CD4-positive, alpha-beta T cell (primary cell): Measurements from ENCODE around the gene SLC12A3. TPM values are rescaled to one million over a fixed set of nuclear protein-coding genes. Genes with fewer than 3 reads are reported as not detected.

Experiments used
- ATAC-seq: fragments of 200-7000 bp; cut with Tn5 transposase; one replicate; pipeline ENCODE4 v1.10.0; 2022; ENCODE audit warnings: mild to moderate bottlenecking; ENCODE audit not compliant: poor library complexity
- CTCF ChIA-PET: fragments of 350-600 bp; sonication (Branson Sonifier 250); formaldehyde crosslinking; loops from one replicate; lab custom pipeline; 2021; ENCODE audit warnings: antibody characterized with exemption, inconsistent platforms; lab: Charles Lee
- POLR2A ChIA-PET: fragments of 350-600 bp; sonication (Branson Sonifier 250); formaldehyde crosslinking; loops from one replicate; lab custom pipeline; 2021; ENCODE audit warnings: antibody characterized with exemption, inconsistent platforms; lab: Charles Lee
- DNase-seq, 14 experiments: peaks; one replicate each; pipeline ENCODE4 v3.0.0-alpha.2; 2013 to 2020; ENCODE audit warnings: mixed read lengths in 2 of 14
- H3K27ac ChIP-seq, 2 donors: one replicate each; pipeline versions ENCODE4 v1.5.1 to v1.7.0; 2013; ENCODE audit warnings: low read length in 2 of 2, low read depth in 1 of 2, mild to moderate bottlenecking in 1 of 2
- H3K27me3 ChIP-seq, 2 experiments: 1 replicate in 1 of 2; 2 replicates in 1 of 2; pipeline versions ENCODE4 v1.6.1 to v1.7.0; 2013; ENCODE audit warnings: low read length in 2 of 2, control low read depth in 1 of 2, mild to moderate bottlenecking in 1 of 2, moderate library complexity in 1 of 2; ENCODE audit not compliant: insufficient read depth in 2 of 2, control insufficient read depth in 1 of 2
- H3K36me3 ChIP-seq: one replicate; pipeline ENCODE4 v1.6.1; 2013; ENCODE audit warnings: low read length, control low read depth; ENCODE audit not compliant: insufficient read depth
- H3K4me1 ChIP-seq: one replicate; pipeline ENCODE4 v1.6.1; 2013; ENCODE audit warnings: low read length, control low read depth; ENCODE audit not compliant: insufficient read depth
- H3K4me3 ChIP-seq: one replicate; pipeline ENCODE4 v1.5.1; 2013; ENCODE audit warnings: mild to moderate bottlenecking, low read length, moderate library complexity
- H3K9me3 ChIP-seq, 2 experiments: 1 replicate in 1 of 2; 2 replicates in 1 of 2; pipeline versions ENCODE4 v1.6.1 to v1.7.0; 2013; ENCODE audit warnings: low read length in 2 of 2, mild to moderate bottlenecking in 2 of 2, control low read depth in 1 of 2, moderate library complexity in 1 of 2; ENCODE audit not compliant: control insufficient read depth in 1 of 2, insufficient read depth in 1 of 2
- H3K27ac Mint-ChIP-seq: one replicate; pipeline ENCODE4 v1.8.0; 2020; ENCODE audit warnings: mixed read lengths
- H3K27me3 Mint-ChIP-seq: one replicate; pipeline ENCODE4 v1.8.0; 2021; ENCODE audit warnings: mixed read lengths
- H3K36me3 Mint-ChIP-seq: one replicate; pipeline ENCODE4 v1.8.0; 2021; ENCODE audit warnings: low read depth, mixed read lengths
- H3K4me1 Mint-ChIP-seq: one replicate; pipeline ENCODE4 v1.8.0; 2021; ENCODE audit warnings: low read depth, mixed read lengths
- H3K4me3 Mint-ChIP-seq: one replicate; pipeline ENCODE4 v1.8.0; 2020; ENCODE audit warnings: mild to moderate bottlenecking, mixed read lengths
- H3K9me3 Mint-ChIP-seq: one replicate; pipeline ENCODE4 v1.8.0; 2020; ENCODE audit warnings: mixed read lengths
- intact Hi-C, 2 experiments: fragments of 100-400 bp; cut with DNase I in 1 of 2; cut with micrococcal nuclease in 1 of 2; formaldehyde crosslinking; loops; one replicate each; pipeline versions ENCODE4 v1.15.1 to v1.9.0; 2023 to 2025; cut with DNase I, micrococcal nuclease
- total RNA-seq, 174 experiments: library from RNA in 2 of 174; stranded (reverse) in 2 of 174; gene quantifications; one replicate each; pipeline ENCODE4 v1.2.3 and lab custom pipeline; 2021 to 2026
- TF ChIP-seq, protein P1 (sequence below): fragments of 200-600 bp; IDR thresholded peaks from one replicate; pipeline ENCODE4 v1.8.0; 2022; ENCODE audit warnings: antibody characterized with exemption, mild to moderate bottlenecking

The SLC12A3 gene
- total RNA-seq, 2 experiments from 2014 or later, result not detected

DNA sequence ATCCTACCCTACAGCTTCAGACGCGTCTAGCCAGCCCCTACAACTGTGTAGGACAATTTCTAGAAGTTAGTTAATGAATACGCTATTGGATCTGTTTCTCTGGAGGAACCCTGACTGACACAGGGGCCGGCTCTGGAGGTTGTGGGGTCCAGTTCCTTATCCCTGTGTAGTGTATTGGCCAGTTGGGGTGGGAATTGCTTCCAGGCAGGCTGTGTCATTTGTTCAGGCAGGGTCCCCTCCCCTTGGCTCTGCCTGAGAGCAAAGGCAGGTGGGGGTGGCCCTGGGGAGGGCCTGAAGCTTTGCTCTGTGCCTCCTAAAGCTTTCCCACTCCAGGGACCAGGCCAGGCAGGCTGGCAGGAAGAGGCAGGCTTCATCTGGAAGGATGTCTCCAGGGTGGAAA is 85.0 kb downstream of the SLC12A3 start:
- Histone ChIP-seq H3K27me3 (no peaks in the 10 kb centered on the region), H3K4me3 (no peak overlapping the region), H3K9me3 (no peaks in the 10 kb centered on the region), H3K27ac (no peak overlapping the region), H3K36me3 (peaks cover 15% of the 10 kb centered on the region), H3K4me1 (peaks cover 5% of the 10 kb centered on the region)
- Mint-ChIP-seq H3K9me3 (no peaks in the 10 kb centered on the region), H3K36me3 (peaks cover 6% of the 10 kb centered on the region), H3K27me3 (no peaks in the 10 kb centered on the region), H3K4me3 (no peak overlapping the region), H3K27ac (no peak overlapping the region), H3K4me1 (no peaks in the 10 kb centered on the region)
- TF ChIP-seq, protein P1, sequence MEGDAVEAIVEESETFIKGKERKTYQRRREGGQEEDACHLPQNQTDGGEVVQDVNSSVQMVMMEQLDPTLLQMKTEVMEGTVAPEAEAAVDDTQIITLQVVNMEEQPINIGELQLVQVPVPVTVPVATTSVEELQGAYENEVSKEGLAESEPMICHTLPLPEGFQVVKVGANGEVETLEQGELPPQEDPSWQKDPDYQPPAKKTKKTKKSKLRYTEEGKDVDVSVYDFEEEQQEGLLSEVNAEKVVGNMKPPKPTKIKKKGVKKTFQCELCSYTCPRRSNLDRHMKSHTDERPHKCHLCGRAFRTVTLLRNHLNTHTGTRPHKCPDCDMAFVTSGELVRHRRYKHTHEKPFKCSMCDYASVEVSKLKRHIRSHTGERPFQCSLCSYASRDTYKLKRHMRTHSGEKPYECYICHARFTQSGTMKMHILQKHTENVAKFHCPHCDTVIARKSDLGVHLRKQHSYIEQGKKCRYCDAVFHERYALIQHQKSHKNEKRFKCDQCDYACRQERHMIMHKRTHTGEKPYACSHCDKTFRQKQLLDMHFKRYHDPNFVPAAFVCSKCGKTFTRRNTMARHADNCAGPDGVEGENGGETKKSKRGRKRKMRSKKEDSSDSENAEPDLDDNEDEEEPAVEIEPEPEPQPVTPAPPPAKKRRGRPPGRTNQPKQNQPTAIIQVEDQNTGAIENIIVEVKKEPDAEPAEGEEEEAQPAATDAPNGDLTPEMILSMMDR, result no peak
- intact Hi-C loops, result no loop called here
- ChIA-PET CTCF (no interaction called here), POLR2A (interaction anchor here (0.7 to 1.8 kb wide), 3 partner anchors 9 to 236 kb away, joined by 3 to 7 read pairs (median 4); partner anchors contain the start of genes PSME3IP1 and RSPRY1)
- ATAC-seq (no peak), DNase-seq (no peak)

DNA sequence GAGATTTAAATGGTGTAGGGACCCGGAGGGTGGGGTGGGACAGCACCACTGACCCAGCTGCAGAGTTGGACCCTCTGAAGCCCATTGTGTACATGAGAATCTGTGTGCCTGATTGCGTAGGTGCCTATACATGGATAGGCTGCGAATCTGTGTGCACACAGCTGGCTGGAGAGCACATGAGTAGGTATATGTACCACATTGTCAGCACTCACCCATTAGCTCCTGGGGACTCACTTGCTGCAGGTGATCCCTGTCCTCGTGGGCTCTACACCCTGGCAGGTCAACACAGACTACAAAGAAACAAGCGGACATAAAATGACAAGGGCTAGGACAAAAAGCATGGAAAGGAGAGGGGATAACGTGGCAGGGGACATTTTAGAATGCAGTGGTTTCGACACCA is 85.4 kb downstream of the SLC12A3 start:
- Histone ChIP-seq H3K36me3 (peaks cover 11% of the 10 kb centered on the region), H3K4me1 (peaks cover 5% of the 10 kb centered on the region), H3K27me3 (no peaks in the 10 kb centered on the region), H3K27ac (no peak overlapping the region), H3K4me3 (no peak overlapping the region), H3K9me3 (no peaks in the 10 kb centered on the region)
- TF ChIP-seq, protein P1, result no peak
- ATAC-seq (no peak), DNase-seq (no peak)
- ChIA-PET POLR2A (interaction anchor here (0.7 to 1.8 kb wide), 4 partner anchors 9 to 235 kb away, joined by 3 to 7 read pairs (median 4); partner anchors contain the start of genes PSME3IP1 and RSPRY1), CTCF (no interaction called here)
- H3K27ac Mint-ChIP-seq, result no peak overlapping the region
- H3K4me3 Mint-ChIP-seq, result no peak overlapping the region
- peaks cover 4% of the 10 kb centered on the region for H3K36me3 Mint-ChIP-seq
- no peaks in the 10 kb centered on the region for H3K4me1 Mint-ChIP-seq
- H3K27me3 Mint-ChIP-seq, result no peaks in the 10 kb centered on the region
- no peaks in the 10 kb centered on the region for H3K9me3 Mint-ChIP-seq
- intact Hi-C loops, result no loop called here

DNA sequence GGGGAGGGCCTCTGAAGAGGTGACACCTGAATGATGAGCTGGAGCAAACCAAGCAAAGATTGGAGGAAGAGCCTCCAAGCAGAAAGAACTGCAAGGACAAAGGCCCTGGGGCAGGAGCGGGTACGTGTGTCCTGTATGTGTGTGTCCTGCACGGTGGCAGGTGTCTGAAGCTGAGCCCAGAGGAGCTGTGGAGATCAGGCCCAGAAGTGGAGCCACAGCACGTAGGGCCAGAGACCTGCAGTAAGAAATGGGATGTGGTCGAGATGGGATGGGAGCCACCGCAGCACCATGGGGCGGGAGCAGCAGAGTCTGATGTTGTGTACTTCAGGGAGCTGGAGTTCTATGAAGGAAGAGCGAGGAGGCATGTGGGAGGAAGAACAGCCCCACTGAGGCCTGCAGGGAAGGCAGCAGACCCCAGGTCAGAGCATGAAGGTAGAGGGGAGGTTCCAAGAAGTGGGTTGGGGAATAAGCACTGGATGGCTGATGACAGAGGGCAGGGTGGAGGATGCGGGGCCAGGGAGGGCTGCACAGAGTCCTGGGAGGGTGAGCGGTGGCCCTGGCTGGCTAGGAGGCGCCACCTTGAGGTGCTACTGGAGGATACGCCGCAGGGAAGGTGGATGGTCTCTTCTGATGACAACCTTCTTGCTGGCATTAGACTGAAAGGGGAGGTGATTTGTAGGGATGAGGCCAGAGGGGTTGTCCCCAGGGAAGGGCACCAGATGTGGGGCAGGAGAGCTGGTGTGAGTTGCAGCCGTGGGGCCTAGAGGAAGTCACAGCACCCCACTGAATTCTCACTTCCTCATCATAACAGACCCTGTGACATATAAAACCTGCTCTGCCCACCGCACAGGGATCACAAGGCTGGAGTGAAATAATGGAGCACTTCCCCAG is 86.1 kb downstream of the SLC12A3 start:
- Mint-ChIP-seq H3K27ac (no peak overlapping the region), H3K9me3 (no peaks in the 10 kb centered on the region), H3K4me1 (no peaks in the 10 kb centered on the region), H3K4me3 (no peak overlapping the region), H3K36me3 (peaks cover 4% of the 10 kb centered on the region), H3K27me3 (no peaks in the 10 kb centered on the region)
- ATAC-seq (peak; percentile 85), DNase-seq (peak in 13 of 14 experiments; percentile 18 to 71 (median 42))
- CTCF ChIA-PET, result interaction anchor here (1.0 kb wide), 1 partner anchor 13 kb away, joined by 3 read pairs; no protein-coding TSS in a partner anchor
- H3K4me3 ChIP-seq, result no peak overlapping the region
- intact Hi-C loops, result loop anchor here (1.0 kb wide), 1 partner anchor 84 kb away; no protein-coding TSS in a partner anchor
- peaks cover 5% of the 10 kb centered on the region for H3K4me1 ChIP-seq
- no peaks in the 10 kb centered on the region for H3K27me3 ChIP-seq
- H3K36me3 ChIP-seq, result peaks cover 7% of the 10 kb centered on the region
- H3K27ac ChIP-seq, result no peak overlapping the region
- POLR2A ChIA-PET, result interaction anchor here (0.8 to 1.8 kb wide), 3 partner anchors 10 to 20 kb away, joined by 3 to 7 read pairs (median 3); no protein-coding TSS in a partner anchor
- H3K9me3 ChIP-seq, result no peaks in the 10 kb centered on the region
- TF ChIP-seq, protein P1, result peak; percentile 52
